Loucy (cell line): ENCODE measurements around the gene SNX10.

Experiments used
- H2AFZ ChIP-seq: fragments of 200-600 bp; sonication (generic); 2 replicates; pipeline ENCODE4 v1.6.0; 2016; ENCODE audit warnings: antibody characterized with exemption, mild to moderate bottlenecking, low read length, moderate library complexity
- H3F3A ChIP-seq: fragments of 200-600 bp; 2 replicates; pipeline ENCODE4 v1.6.0; 2016; ENCODE audit warnings: antibody characterized with exemption, low read depth, mild to moderate bottlenecking
- H3K27me3 ChIP-seq: fragments of 200-600 bp; sonication (generic); 2 replicates; pipeline ENCODE4 v1.6.1; 2014; ENCODE audit warnings: low read length, mild to moderate bottlenecking; ENCODE audit not compliant: insufficient read depth, poor library complexity, severe bottlenecking
- H3K36me3 ChIP-seq: fragments of 200-600 bp; sonication (generic); 2 replicates; pipeline ENCODE4 v1.6.1; 2016; ENCODE audit warnings: low read length; ENCODE audit not compliant: insufficient read depth
- H3K4me1 ChIP-seq: fragments of 200-600 bp; sonication (generic); 2 replicates; pipeline ENCODE4 v1.5.1; 2014; ENCODE audit warnings: low read length, mild to moderate bottlenecking; ENCODE audit not compliant: insufficient read depth, poor library complexity, severe bottlenecking
- H3K4me2 ChIP-seq: fragments of 200-600 bp; sonication (generic); 2 replicates; pipeline ENCODE4 v1.6.0; 2014; ENCODE audit warnings: antibody characterized with exemption, low read length, low read depth, mild to moderate bottlenecking; ENCODE audit not compliant: poor library complexity, severe bottlenecking
- H3K4me3 ChIP-seq: fragments of 200-600 bp; sonication (generic); 2 replicates; pipeline ENCODE4 v1.5.1; 2014; ENCODE audit warnings: low read length, mild to moderate bottlenecking, mixed read lengths; ENCODE audit not compliant: poor library complexity, severe bottlenecking
- H3K79me2 ChIP-seq: fragments of 200-600 bp; sonication (generic); 2 replicates; pipeline ENCODE4 v1.6.1; 2014; ENCODE audit warnings: low read length; ENCODE audit not compliant: insufficient read depth
- H3K9ac ChIP-seq: fragments of 200-600 bp; sonication (generic); 2 replicates; pipeline ENCODE4 v1.6.0; 2014; ENCODE audit warnings: mild to moderate bottlenecking, low read depth, low read length, moderate library complexity; ENCODE audit not compliant: poor library complexity, severe bottlenecking
- H3K9me2 ChIP-seq: fragments of 200-600 bp; sonication (generic); replicated peaks from 2 replicates; pipeline ENCODE4 v1.6.1; 2016; ENCODE audit warnings: low read depth, low read length, mixed read lengths
- H3K9me3 ChIP-seq: fragments of 200-600 bp; sonication (generic); 2 replicates; pipeline ENCODE4 v1.6.1; 2014; ENCODE audit warnings: mild to moderate bottlenecking, antibody characterized with exemption, low read length, low read depth; ENCODE audit not compliant: insufficient read depth
- H4K20me1 ChIP-seq: fragments of 200-600 bp; sonication (generic); 2 replicates; pipeline ENCODE4 v1.6.0; 2014; ENCODE audit warnings: antibody characterized with exemption, low read length, mild to moderate bottlenecking; ENCODE audit not compliant: insufficient read depth, poor library complexity, severe bottlenecking
- CTCF ChIP-seq: fragments of 200-600 bp; sonication (generic); conservative IDR thresholded peaks from 2 replicates; pipeline ENCODE4 v1.5.1; 2014; ENCODE audit warnings: mild to moderate bottlenecking, antibody characterized with exemption, low read length
- EZH2phosphoT487 ChIP-seq: fragments of 200-600 bp; IDR thresholded peaks from 2 replicates; pipeline ENCODE4 v1.6.1; 2018; ENCODE audit warnings: antibody characterized with exemption, mild to moderate bottlenecking, moderate library complexity, borderline replicate concordance

Gene SNX10

GRCh38 chr7:26319636-26320035 lies 28.0 kb downstream of the SNX10 start:
- Histone ChIP-seq H3K9ac (no peak overlapping the region), H2AFZ (no peak overlapping the region), H3K9me2 (no peaks in the 10 kb centered on the region), H3K27me3 (no peaks in the 10 kb centered on the region), H3K36me3 (peaks cover 10% of the 10 kb centered on the region; the same call in 1 of the 2 replicates), H3K4me3 (no peak overlapping the region), H3K4me2 (no peak overlapping the region), H3K4me1 (no peaks in the 10 kb centered on the region), H3K9me3 (no peaks in the 10 kb centered on the region), H3F3A (0 out of 2 replicates have a peak, but pooled peaks cover 2% of the 10 kb centered on the region), H3K79me2 (peaks cover 16% of the 10 kb centered on the region; the same call in 1 of the 2 replicates), H4K20me1 (no peaks in the 10 kb centered on the region)
- TF ChIP-seq CTCF = no peak
- TF ChIP-seq EZH2phosphoT487 = no peak

- Histone ChIP-seq H3K9me2 (no peaks in the 10 kb centered on the region), H3K9ac (no peak overlapping the region), H3K9me3 (no peaks in the 10 kb centered on the region), H3K27me3 (no peaks in the 10 kb centered on the region), H3K36me3 (peaks cover 10% of the 10 kb centered on the region; the same call in 1 of the 2 replicates), H3K4me3 (no peak overlapping the region), H3K79me2 (peaks cover 16% of the 10 kb centered on the region; the same call in 1 of the 2 replicates), H4K20me1 (no peaks in the 10 kb centered on the region), H3F3A (0 out of 2 replicates have a peak, but pooled peaks cover 2% of the 10 kb centered on the region), H2AFZ (no peak overlapping the region), H3K4me2 (no peak overlapping the region), H3K4me1 (no peaks in the 10 kb centered on the region)
- TF ChIP-seq EZH2phosphoT487 (no peak), CTCF (no peak)
Observed at GRCh38 chr7:26320878-26321277, 29.2 kb downstream of the SNX10 start.

- Histone ChIP-seq H4K20me1 (no peaks in the 10 kb centered on the region), H3K79me2 (peaks cover 20% of the 10 kb centered on the region; the same call in 1 of the 2 replicates), H3K27me3 (no peaks in the 10 kb centered on the region), H3K9me3 (no peaks in the 10 kb centered on the region), H3K4me2 (no peak overlapping the region), H3K9ac (no peak overlapping the region), H3F3A (0 out of 2 replicates have a peak, but pooled peaks cover 2% of the 10 kb centered on the region), H3K4me3 (no peak overlapping the region), H2AFZ (no peak overlapping the region), H3K4me1 (no peaks in the 10 kb centered on the region), H3K9me2 (no peaks in the 10 kb centered on the region), H3K36me3 (peaks cover 10% of the 10 kb centered on the region; the same call in 1 of the 2 replicates)
- no peak for TF ChIP-seq EZH2phosphoT487
Observed at GRCh38 chr7:26321435-26321834, 29.8 kb downstream of the SNX10 start.

GRCh38 chr7:26326211-26326610 lies 34.5 kb downstream of the SNX10 start:
- Histone ChIP-seq H3K9me3 (no peaks in the 10 kb centered on the region), H2AFZ (no peak overlapping the region), H3K27me3 (no peaks in the 10 kb centered on the region), H3K79me2 (peaks cover 14% of the 10 kb centered on the region; the same call in 1 of the 2 replicates), H3F3A (no peaks in the 10 kb centered on the region), H3K4me2 (no peak overlapping the region), H3K9ac (no peak overlapping the region), H3K36me3 (peaks cover 2% of the 10 kb centered on the region; the same call in 1 of the 2 replicates), H3K9me2 (no peaks in the 10 kb centered on the region), H3K4me3 (no peak overlapping the region), H4K20me1 (no peaks in the 10 kb centered on the region), H3K4me1 (no peaks in the 10 kb centered on the region)
- TF ChIP-seq CTCF (no peak), EZH2phosphoT487 (no peak)
